SK-N-SH treated with all-trans-retinoic acid at 6 μM for 48 hours (cell line): ENCODE measurements around the gene MAGED1.

ENCODE experiments used
- ATAC-seq: fragments of 200-7000 bp; cut with Tn5 transposase; 3 replicates; pipeline ENCODE4 v1.9.1; 2020; ENCODE audit warnings: mild to moderate bottlenecking, moderate library complexity
- ARNTL ChIP-seq: fragments of 450-650 bp; formaldehyde crosslinking; IDR thresholded peaks from 2 replicates; pipeline ENCODE4 v1.5.0; 2020; ENCODE audit warnings: low read depth, mild to moderate bottlenecking, moderate library complexity, borderline replicate concordance
- BACH2 ChIP-seq: fragments of 250-450 bp; sonication (Bioruptor Pico); IDR thresholded peaks from 2 replicates; pipeline ENCODE4 v1.9.0; 2021; ENCODE audit warnings: mild to moderate bottlenecking, borderline replicate concordance
- CSDC2 ChIP-seq: fragments of 250-450 bp; sonication (Bioruptor Pico); IDR thresholded peaks from 2 replicates; pipeline ENCODE4 v1.5.0; 2020; ENCODE audit warnings: mild to moderate bottlenecking, moderate library complexity
- ESRRG ChIP-seq: fragments of 250-450 bp; sonication (Bioruptor Pico); IDR thresholded peaks from 2 replicates; pipeline ENCODE4 v1.6.1; 2021; ENCODE audit warnings: mild to moderate bottlenecking
- OSR1 ChIP-seq: fragments of 250-450 bp; sonication (Bioruptor Pico); IDR thresholded peaks from 2 replicates; pipeline ENCODE4 v1.8.0; 2022; ENCODE audit warnings: moderate library complexity, mild to moderate bottlenecking, inconsistent platforms
- PPARA ChIP-seq: fragments of 250-450 bp; sonication (Bioruptor Pico); IDR thresholded peaks from 2 replicates; pipeline ENCODE4 v1.5.0; 2020; ENCODE audit warnings: mild to moderate bottlenecking, borderline replicate concordance
- RARB ChIP-seq: fragments of 250-450 bp; sonication (Bioruptor Pico); IDR thresholded peaks from 2 replicates; pipeline ENCODE4 v1.8.0; 2021; ENCODE audit warnings: mild to moderate bottlenecking, moderate library complexity
- SNAI2 ChIP-seq: fragments of 250-450 bp; sonication (Bioruptor Pico); IDR thresholded peaks from 2 replicates; pipeline ENCODE4 v1.5.0; 2020; ENCODE audit warnings: mild to moderate bottlenecking, moderate library complexity
- TCF4 ChIP-seq: fragments of 250-450 bp; sonication (Bioruptor Pico); IDR thresholded peaks from 2 replicates; pipeline ENCODE4 v1.8.0; 2021; ENCODE audit warnings: mild to moderate bottlenecking, moderate library complexity, borderline replicate concordance
- TOX ChIP-seq: fragments of 250-450 bp; sonication (Bioruptor Pico); IDR thresholded peaks from 2 replicates; pipeline ENCODE4 v1.8.0; 2021; ENCODE audit warnings: mild to moderate bottlenecking, moderate library complexity, borderline replicate concordance
- ZC3H10 ChIP-seq: fragments of 250-450 bp; sonication (Bioruptor Pico); IDR thresholded peaks from 2 replicates; pipeline ENCODE4 v1.5.1; 2021; ENCODE audit warnings: mild to moderate bottlenecking, moderate library complexity
- ZFP3 ChIP-seq: fragments of 250-450 bp; sonication (Bioruptor Pico); IDR thresholded peaks from 2 replicates; pipeline ENCODE4 v1.5.0; 2020; ENCODE audit warnings: mild to moderate bottlenecking, moderate library complexity
- ZFP30 ChIP-seq: fragments of 450-650 bp; formaldehyde crosslinking; IDR thresholded peaks from 2 replicates; pipeline ENCODE4 v1.5.0; 2022; ENCODE audit warnings: mild to moderate bottlenecking, moderate library complexity
- ZNF565 ChIP-seq: fragments of 450-650 bp; formaldehyde crosslinking; conservative IDR thresholded peaks from 2 replicates; pipeline ENCODE4 v1.5.0; 2020; ENCODE audit warnings: low read depth, mild to moderate bottlenecking, moderate library complexity
- ZNF70 ChIP-seq: fragments of 450-650 bp; formaldehyde crosslinking; IDR thresholded peaks from 2 replicates; pipeline ENCODE4 v1.5.0; 2020; ENCODE audit warnings: mild to moderate bottlenecking, moderate library complexity
- ZNF8 ChIP-seq: fragments of 450-650 bp; formaldehyde crosslinking; IDR thresholded peaks from 2 replicates; pipeline ENCODE4 v1.5.0; 2020; ENCODE audit warnings: mild to moderate bottlenecking, moderate library complexity
- TF ChIP-seq, protein P1 (sequence below): fragments of 250-450 bp; sonication (Bioruptor Pico); IDR thresholded peaks from 2 replicates; pipeline ENCODE4 v1.5.1; 2020; ENCODE audit warnings: low read depth, mild to moderate bottlenecking, moderate library complexity
- TF ChIP-seq, protein P2 (sequence below): fragments of 250-450 bp; sonication (Bioruptor Pico); IDR thresholded peaks from 2 replicates; pipeline ENCODE4 v1.8.0; 2020; ENCODE audit warnings: mild to moderate bottlenecking, moderate library complexity, borderline replicate concordance
- TF ChIP-seq, protein P3 (sequence below): fragments of 250-450 bp; sonication (Bioruptor Pico); IDR thresholded peaks from 2 replicates; pipeline ENCODE4 v1.5.1; 2021; ENCODE audit warnings: mild to moderate bottlenecking, moderate library complexity
- TF ChIP-seq, protein P4 (sequence below): fragments of 250-450 bp; sonication (Bioruptor Pico); IDR thresholded peaks from 2 replicates; pipeline ENCODE4 v1.5.0; 2020; ENCODE audit warnings: mild to moderate bottlenecking, moderate library complexity

Gene MAGED1

DNA sequence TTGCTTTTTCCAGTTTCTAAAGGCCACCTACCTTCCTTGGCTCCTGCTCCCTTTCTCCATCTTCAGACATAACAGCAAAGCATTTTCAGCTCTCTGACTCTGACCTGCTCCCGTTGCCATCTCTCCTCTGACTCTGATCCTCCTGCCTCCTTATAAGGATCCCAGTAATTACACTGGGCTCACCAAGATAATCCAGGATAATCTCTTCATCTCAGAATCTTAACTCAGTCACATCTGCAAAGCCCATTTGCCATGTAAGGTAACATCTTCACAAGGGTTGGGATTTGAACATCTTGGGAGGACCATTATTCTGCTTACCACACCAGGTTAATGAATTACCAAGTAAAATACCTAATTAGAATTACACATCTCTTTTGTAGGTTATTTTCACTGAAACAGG lies 41.3 kb upstream of the MAGED1 start:
- TF ChIP-seq, protein P1, sequence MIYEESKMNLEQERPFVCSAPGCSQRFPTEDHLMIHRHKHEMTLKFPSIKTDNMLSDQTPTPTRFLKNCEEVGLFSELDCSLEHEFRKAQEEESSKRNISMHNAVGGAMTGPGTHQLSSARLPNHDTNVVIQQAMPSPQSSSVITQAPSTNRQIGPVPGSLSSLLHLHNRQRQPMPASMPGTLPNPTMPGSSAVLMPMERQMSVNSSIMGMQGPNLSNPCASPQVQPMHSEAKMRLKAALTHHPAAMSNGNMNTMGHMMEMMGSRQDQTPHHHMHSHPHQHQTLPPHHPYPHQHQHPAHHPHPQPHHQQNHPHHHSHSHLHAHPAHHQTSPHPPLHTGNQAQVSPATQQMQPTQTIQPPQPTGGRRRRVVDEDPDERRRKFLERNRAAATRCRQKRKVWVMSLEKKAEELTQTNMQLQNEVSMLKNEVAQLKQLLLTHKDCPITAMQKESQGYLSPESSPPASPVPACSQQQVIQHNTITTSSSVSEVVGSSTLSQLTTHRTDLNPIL (CRISPR knock-in tag): no peak
- TF ChIP-seq, protein P2, sequence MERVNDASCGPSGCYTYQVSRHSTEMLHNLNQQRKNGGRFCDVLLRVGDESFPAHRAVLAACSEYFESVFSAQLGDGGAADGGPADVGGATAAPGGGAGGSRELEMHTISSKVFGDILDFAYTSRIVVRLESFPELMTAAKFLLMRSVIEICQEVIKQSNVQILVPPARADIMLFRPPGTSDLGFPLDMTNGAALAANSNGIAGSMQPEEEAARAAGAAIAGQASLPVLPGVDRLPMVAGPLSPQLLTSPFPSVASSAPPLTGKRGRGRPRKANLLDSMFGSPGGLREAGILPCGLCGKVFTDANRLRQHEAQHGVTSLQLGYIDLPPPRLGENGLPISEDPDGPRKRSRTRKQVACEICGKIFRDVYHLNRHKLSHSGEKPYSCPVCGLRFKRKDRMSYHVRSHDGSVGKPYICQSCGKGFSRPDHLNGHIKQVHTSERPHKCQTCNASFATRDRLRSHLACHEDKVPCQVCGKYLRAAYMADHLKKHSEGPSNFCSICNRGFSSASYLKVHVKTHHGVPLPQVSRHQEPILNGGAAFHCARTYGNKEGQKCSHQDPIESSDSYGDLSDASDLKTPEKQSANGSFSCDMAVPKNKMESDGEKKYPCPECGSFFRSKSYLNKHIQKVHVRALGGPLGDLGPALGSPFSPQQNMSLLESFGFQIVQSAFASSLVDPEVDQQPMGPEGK (CRISPR knock-in tag): no peak

DNA sequence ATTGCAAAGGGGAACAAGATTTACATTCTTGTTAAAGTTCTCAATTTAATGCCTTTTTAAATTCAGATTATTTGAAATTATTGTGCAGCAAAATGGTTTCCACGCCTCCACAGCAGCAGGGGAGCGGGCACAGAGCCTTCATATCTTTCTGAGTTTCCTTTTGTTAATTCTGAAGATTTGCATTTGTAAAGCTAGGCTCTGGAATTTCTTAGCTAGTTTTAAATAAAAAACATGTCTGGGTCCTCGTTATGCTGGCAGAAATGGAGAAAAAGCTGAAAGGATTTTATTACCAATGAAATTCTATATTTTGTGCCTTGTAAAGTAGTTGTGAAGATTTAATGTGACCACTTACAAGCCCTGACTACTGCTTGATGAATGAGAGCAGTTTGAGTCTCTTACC lies 40.8 kb upstream of the MAGED1 start:
- ATAC-seq: no peak
- TF ChIP-seq ESRRG (CRISPR knock-in tag) (no peak), ZC3H10 (CRISPR knock-in tag) (no peak), BACH2 (CRISPR knock-in tag) (no peak), ZNF565 (CRISPR knock-in tag) (no peak), RARB (CRISPR knock-in tag) (no peak), ZNF70 (CRISPR knock-in tag) (no peak), CSDC2 (CRISPR knock-in tag) (no peak), SNAI2 (no peak), ZFP3 (CRISPR knock-in tag) (no peak), ARNTL (CRISPR knock-in tag) (no peak), PPARA (CRISPR knock-in tag) (no peak), ZNF8 (CRISPR knock-in tag) (no peak), TOX (CRISPR knock-in tag) (no peak), ZFP30 (CRISPR knock-in tag) (no peak)
- TF ChIP-seq, protein P2 (CRISPR knock-in tag): no peak
- TF ChIP-seq, protein P3, sequence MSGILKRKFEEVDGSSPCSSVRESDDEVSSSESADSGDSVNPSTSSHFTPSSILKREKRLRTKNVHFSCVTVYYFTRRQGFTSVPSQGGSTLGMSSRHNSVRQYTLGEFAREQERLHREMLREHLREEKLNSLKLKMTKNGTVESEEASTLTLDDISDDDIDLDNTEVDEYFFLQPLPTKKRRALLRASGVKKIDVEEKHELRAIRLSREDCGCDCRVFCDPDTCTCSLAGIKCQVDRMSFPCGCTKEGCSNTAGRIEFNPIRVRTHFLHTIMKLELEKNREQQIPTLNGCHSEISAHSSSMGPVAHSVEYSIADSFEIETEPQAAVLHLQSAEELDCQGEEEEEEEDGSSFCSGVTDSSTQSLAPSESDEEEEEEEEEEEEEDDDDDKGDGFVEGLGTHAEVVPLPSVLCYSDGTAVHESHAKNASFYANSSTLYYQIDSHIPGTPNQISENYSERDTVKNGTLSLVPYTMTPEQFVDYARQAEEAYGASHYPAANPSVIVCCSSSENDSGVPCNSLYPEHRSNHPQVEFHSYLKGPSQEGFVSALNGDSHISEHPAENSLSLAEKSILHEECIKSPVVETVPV (CRISPR knock-in tag): no peak
- TF ChIP-seq, protein P4, sequence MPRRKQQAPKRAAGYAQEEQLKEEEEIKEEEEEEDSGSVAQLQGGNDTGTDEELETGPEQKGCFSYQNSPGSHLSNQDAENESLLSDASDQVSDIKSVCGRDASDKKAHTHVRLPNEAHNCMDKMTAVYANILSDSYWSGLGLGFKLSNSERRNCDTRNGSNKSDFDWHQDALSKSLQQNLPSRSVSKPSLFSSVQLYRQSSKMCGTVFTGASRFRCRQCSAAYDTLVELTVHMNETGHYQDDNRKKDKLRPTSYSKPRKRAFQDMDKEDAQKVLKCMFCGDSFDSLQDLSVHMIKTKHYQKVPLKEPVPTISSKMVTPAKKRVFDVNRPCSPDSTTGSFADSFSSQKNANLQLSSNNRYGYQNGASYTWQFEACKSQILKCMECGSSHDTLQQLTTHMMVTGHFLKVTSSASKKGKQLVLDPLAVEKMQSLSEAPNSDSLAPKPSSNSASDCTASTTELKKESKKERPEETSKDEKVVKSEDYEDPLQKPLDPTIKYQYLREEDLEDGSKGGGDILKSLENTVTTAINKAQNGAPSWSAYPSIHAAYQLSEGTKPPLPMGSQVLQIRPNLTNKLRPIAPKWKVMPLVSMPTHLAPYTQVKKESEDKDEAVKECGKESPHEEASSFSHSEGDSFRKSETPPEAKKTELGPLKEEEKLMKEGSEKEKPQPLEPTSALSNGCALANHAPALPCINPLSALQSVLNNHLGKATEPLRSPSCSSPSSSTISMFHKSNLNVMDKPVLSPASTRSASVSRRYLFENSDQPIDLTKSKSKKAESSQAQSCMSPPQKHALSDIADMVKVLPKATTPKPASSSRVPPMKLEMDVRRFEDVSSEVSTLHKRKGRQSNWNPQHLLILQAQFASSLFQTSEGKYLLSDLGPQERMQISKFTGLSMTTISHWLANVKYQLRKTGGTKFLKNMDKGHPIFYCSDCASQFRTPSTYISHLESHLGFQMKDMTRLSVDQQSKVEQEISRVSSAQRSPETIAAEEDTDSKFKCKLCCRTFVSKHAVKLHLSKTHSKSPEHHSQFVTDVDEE (CRISPR knock-in tag): no peak

More for the DNA sequence above, 41.3 kb upstream of the MAGED1 start:
- ATAC-seq: no peak

DNA sequence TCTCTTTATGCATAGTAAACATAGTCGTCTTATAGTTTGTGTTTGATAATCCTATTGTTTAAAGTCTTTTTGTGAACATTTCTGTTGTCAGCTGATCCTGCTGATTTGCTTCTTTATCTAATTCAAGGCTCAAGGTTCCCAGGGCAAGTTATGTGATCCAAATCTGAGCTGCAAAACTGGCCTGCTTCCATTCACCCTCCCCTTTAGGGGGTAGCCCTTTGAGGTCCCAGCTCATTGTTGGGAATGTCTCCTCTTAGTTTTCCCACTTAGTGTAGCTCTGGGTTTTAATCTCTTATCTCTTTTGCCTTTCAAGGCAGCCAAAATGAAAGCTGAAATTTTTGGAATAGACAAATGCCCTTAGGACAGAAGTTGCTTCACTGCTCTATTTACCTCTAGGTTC lies 40.2 kb upstream of the MAGED1 start:
- ATAC-seq: no peak
- TF ChIP-seq OSR1 (CRISPR knock-in tag) (no peak), RARB (CRISPR knock-in tag) (no peak), ARNTL (CRISPR knock-in tag) (no peak), ZC3H10 (CRISPR knock-in tag) (no peak), PPARA (CRISPR knock-in tag) (no peak), BACH2 (CRISPR knock-in tag) (no peak), ZNF565 (CRISPR knock-in tag) (no peak), TCF4 (CRISPR knock-in tag) (no peak)
- TF ChIP-seq, protein P3 (CRISPR knock-in tag): no peak
- TF ChIP-seq, protein P4 (CRISPR knock-in tag): no peak
